ENCODE results near the gene STK17B. TPM values are rescaled to one million over a fixed set of nuclear protein-coding genes. Genes with fewer than 3 reads are reported as not detected.

STK17B gene
- total and polyA plus RNA-seq, 2 of the 8 experiments (the other 6 are each of a cell fraction or from before 2014, with no cell fraction given) = 1.8 to 10.5 TPM

DNA sequence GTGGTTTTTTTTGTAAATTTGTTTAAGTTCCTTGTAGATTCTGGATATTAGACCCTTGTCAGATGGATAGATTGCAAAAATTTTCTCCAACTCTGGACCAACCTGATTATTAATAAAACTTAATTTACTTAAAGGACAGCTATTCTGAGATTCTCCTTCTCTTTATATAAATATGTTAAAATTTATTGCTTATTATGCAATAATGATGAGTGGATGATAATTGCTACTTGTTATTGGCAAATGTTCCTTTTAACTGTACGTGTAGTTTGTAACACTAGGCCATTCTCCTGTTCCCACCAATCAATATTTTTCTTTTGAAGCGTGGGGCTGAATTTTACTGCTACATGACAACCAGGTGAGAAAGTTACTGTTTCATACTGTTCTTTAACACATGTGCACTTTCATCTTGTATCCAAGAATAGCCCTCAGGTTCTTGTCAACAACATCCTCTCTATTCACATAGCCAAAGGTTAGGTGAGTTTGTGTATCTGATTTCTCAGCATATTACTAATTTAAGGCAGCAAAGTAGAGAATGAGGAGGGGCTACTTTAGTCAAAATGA, 16.6 kb upstream of the STK17B start:
- Histone ChIP-seq H2AFZ (ENCODE audit: low read length) (no peak overlapping the region), H4K5ac (ENCODE audit: insufficient read length, low read depth, low read length) (no peak overlapping the region), H3K56ac (replicated peaks; ENCODE audit: insufficient read length, low read depth, low read length) (no peak overlapping the region), H3K4ac (replicated peaks; ENCODE audit: insufficient read length, low read depth, low read length) (no peak overlapping the region), H3K23ac (ENCODE audit: insufficient read length) (no peak overlapping the region), H4K91ac (replicated peaks; ENCODE audit: insufficient read length, low read length) (no peak overlapping the region), H3K79me1 (ENCODE audit: low read depth, low read length) (no peaks in the 10 kb centered on the region), H2AK5ac (ENCODE audit: low read depth, low read length) (no peak overlapping the region), H3K27ac (ENCODE audit: low read depth, low read length) (no peak overlapping the region), H3K79me2 (ENCODE audit: control insufficient read depth in 1 of 2, insufficient read depth in 2 of 2, low read length in 2 of 2) (no peaks in the 10 kb centered on the region), H3K36me3 (ENCODE audit: control insufficient read depth in 2 of 4, insufficient read depth in 4 of 4, low read length in 3 of 4) (no peaks in the 10 kb centered on the region), H3K4me3 (ENCODE audit: extremely low read depth in 1 of 4, insufficient read depth in 2 of 4, low read depth in 3 of 4, low read length in 4 of 4) (no peak overlapping the region), H3K23me2 (ENCODE audit: low read depth, low read length) (no peaks in the 10 kb centered on the region), H3K14ac (ENCODE audit: insufficient read length) (no peak overlapping the region), H3K4me1 (replicated peaks in 1 of 4; ENCODE audit: control insufficient read depth in 3 of 4, insufficient read depth in 4 of 4, low read length in 3 of 4) (no peaks in the 10 kb centered on the region), H3K27me3 (replicated peaks in 1 of 4; ENCODE audit: control insufficient read depth in 3 of 4, extremely low read depth in 1 of 4, insufficient read depth in 3 of 4, low read length in 3 of 4) (no peaks in the 10 kb centered on the region), H3K18ac (ENCODE audit: extremely low read depth, low read length) (no peak overlapping the region), H2BK120ac (replicated peaks; ENCODE audit: low read depth, low read length) (no peak overlapping the region), H4K20me1 (replicated peaks in 1 of 2; ENCODE audit: control insufficient read depth in 1 of 2, insufficient read depth in 2 of 2, low read length in 2 of 2) (no peaks in the 10 kb centered on the region), H3K4me2 (ENCODE audit: insufficient read depth in 1 of 2, low read depth in 2 of 2, low read length in 2 of 2) (no peak overlapping the region), H4K8ac (ENCODE audit: extremely low read depth, insufficient read depth, low read length) (no peak overlapping the region), H2BK20ac (ENCODE audit: low read length) (no peak overlapping the region), H2BK12ac (ENCODE audit: low read depth, low read length) (no peak overlapping the region), H2BK15ac (ENCODE audit: low read length) (no peak overlapping the region), H3K9ac (replicated peaks in 1 of 4; ENCODE audit: extremely low read depth in 1 of 4, low read depth in 3 of 4, low read length in 3 of 4) (no peak overlapping the region), H2BK5ac (ENCODE audit: low read depth, low read length) (no peak overlapping the region), H3K9me3 (ENCODE audit: insufficient read depth in 2 of 2, low read depth in 1 of 2, low read length in 1 of 2) (no peaks in the 10 kb centered on the region)
- POLR2A ChIA-PET (ENCODE audit: partially characterized antibody) = no interaction called here
- TF ChIP-seq JUN (IDR thresholded peaks at IDR 0.05; ENCODE audit: low read depth, low read length) (no peak), SIN3A (conservative IDR thresholded peaks at IDR 0.05 in 1 of 2, IDR thresholded peaks at IDR 0.05 in 1 of 2; ENCODE audit: low read depth in 1 of 2, low read length in 2 of 2) (no peak), CTBP2 (IDR thresholded peaks at IDR 0.05; ENCODE audit: borderline replicate concordance, insufficient read depth, insufficient read length, low read length) (no peak)
- TF ChIP-seq, protein P1, sequence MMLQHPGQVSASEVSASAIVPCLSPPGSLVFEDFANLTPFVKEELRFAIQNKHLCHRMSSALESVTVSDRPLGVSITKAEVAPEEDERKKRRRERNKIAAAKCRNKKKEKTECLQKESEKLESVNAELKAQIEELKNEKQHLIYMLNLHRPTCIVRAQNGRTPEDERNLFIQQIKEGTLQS (IDR thresholded peaks at IDR 0.05; ENCODE audit: insufficient read depth, low read depth, low read length) = no peak
- no peak for DNase-seq (ENCODE audit: low read depth in 1 of 2, low spot score in 2 of 2)
- 89% methylated on average over 2 of the region's 2 CpGs; no CpG with 5 or more reads in 1 of the 2 experiments for WGBS, 2 experiments (ENCODE audit: extremely low coverage in 1 of 2, insufficient coverage in 1 of 2, insufficient read length in 1 of 2, insufficient replicate concordance in 2 of 2, low coverage in 1 of 2, low lambda C conversion rate in 2 of 2, missing lambda C conversion rate in 1 of 2)
- no peak for FAIRE-seq
- CTCF ChIA-PET (ENCODE audit: partially characterized antibody) = interaction anchor here (1.0 kb wide), 1 partner anchor 148 kb away, joined by 3 read pairs; no protein-coding TSS in a partner anchor

Measured in H1 (cell line).